ENCODE data around the gene RXRA.
"Not testable (repeated sequence)": the region's sequence is repeated elsewhere in the genome, so short reads cannot be mapped to it uniquely, and the experiment has no call there.

Gene RXRA

DNA sequence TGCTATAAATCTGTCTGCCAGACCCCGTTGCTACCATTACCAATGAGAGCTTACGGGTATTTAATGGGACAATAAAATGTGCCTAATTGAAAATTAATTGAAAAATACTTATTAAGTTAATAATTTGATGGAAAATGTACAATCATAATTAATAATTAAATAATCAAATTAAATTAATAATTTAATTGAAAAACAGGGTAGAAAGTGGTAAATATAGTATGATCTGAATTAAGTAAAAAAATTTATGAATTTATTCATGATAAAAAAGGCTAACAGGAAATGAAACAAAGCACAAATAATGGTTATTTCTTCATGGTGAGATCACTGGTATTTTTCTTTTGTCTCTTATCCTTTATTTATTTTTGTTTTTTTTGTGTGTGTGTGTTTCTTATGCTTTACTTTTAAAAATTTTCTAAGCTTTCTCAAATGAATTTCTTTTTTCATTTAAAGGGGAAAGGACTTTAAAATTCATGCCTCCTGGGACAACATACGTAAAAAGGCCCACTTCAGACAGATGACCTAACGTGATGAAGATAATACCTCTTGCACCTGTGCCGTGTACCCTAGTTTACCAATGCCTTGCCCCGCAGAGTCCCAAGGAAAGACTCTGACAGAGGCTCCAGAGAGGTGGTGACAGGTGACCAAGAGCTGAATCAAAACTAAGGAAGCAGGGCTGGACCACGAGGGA lies 24.0 kb upstream of the RXRA start:
- Histone ChIP-seq H3K27me3 (ENCODE audit: control insufficient read depth in 1 of 2, insufficient read depth in 2 of 2, low read length in 2 of 2) (no peaks in the 10 kb centered on the region), H3K4me1 (ENCODE audit: control insufficient read depth, insufficient read depth, low read length) (peaks cover 6% of the 10 kb centered on the region), H3K9me3 (ENCODE audit: control insufficient read depth in 2 of 2, low read length in 2 of 2) (no peaks in the 10 kb centered on the region), H3K9ac (ENCODE audit: low read length in 2 of 2) (no peak overlapping the region), H3K27ac (ENCODE audit: low read length) (no peak overlapping the region), H3K36me3 (ENCODE audit: control insufficient read depth in 2 of 2, insufficient read depth in 2 of 2, low read length in 2 of 2) (no peaks in the 10 kb centered on the region), H3K4me3 (ENCODE audit: low read length in 2 of 2) (no peak overlapping the region)

DNA sequence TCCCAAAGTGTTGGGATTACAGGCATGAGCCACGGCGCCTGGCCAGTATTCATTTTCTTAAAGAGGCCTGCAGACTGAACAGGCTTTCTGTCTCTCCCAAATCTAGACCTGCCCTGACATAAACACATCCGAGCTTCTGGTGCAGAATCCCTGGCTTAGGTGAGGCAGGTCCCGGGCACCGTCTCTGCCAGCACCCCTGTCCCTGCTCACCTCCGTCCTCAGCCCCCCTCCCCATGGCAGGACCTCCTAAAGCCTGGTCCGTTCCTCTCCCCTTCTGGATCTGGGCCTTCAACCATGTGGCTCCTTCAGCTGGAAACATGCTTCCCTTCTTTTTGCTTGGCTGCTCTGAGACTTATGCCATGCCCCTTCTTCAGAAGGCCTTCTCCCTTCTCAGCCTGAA lies 22.7 kb upstream of the RXRA start:
- Histone ChIP-seq H3K27me3 (ENCODE audit: control insufficient read depth in 1 of 2, insufficient read depth in 2 of 2, low read length in 2 of 2) (no peaks in the 10 kb centered on the region), H3K27ac (ENCODE audit: low read length) (no peak overlapping the region), H3K4me3 (ENCODE audit: low read length in 2 of 2) (no peak overlapping the region), H3K9ac (ENCODE audit: low read length in 2 of 2) (no peak overlapping the region), H3K4me1 (ENCODE audit: control insufficient read depth, insufficient read depth, low read length) (peaks cover 6% of the 10 kb centered on the region), H3K36me3 (ENCODE audit: control insufficient read depth in 2 of 2, insufficient read depth in 2 of 2, low read length in 2 of 2) (no peaks in the 10 kb centered on the region), H3K9me3 (ENCODE audit: control insufficient read depth in 2 of 2, low read length in 2 of 2) (no peaks in the 10 kb centered on the region)

DNA sequence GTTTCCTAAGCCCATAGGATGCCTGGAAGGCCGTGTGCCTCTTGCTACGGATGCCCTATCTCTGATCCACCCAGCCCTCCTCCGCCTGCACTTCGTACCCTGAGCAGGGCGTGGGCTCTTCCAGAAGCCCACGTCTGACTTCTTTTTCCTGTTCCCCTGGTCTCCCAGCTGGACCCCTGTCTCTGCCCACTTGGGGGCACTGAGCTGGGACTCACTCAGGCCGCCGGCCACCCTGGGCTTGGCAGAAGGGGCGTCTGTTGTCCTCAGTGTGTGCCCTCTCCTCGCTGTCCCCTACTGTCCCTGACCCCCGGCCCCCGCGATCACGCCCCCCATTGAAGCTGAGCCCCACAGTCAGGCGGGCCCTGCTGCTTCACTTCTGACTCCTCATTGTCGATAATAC lies 22.0 kb upstream of the RXRA start:
- no peaks in the 10 kb centered on the region for H3K27me3 ChIP-seq (ENCODE audit: control insufficient read depth in 1 of 2, insufficient read depth in 2 of 2, low read length in 2 of 2)
- no peaks in the 10 kb centered on the region for H3K36me3 ChIP-seq (ENCODE audit: control insufficient read depth in 2 of 2, insufficient read depth in 2 of 2, low read length in 2 of 2)
- peaks cover 6% of the 10 kb centered on the region for H3K4me1 ChIP-seq (ENCODE audit: control insufficient read depth, insufficient read depth, low read length)
- no peak overlapping the region for H3K9ac ChIP-seq (ENCODE audit: low read length in 2 of 2)
- H3K4me3 ChIP-seq (ENCODE audit: low read length in 2 of 2), result no peak overlapping the region
- H3K27ac ChIP-seq (ENCODE audit: low read length), result no peak overlapping the region
- no peaks in the 10 kb centered on the region for H3K9me3 ChIP-seq (ENCODE audit: control insufficient read depth in 2 of 2, low read length in 2 of 2)

DNA sequence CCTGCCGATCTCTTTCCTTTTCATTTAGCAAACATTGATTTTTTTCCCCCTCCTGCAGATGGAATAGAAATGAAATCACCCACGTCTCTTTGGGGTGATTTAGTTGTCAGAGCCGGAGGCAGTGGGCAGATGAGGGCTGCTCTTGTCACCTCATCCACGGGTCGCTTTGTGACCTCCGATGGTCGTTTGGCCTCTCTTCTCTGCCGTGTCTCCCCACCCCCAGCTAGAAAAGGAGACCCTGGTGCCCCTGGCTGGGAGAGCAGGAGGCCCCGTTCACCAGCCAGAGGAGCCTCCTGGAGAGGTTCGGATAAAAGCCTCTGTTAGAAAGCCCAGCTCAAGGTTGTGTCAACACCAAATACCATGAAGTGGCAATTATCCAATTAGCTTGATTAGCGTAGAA lies 21.6 kb upstream of the RXRA start:
- H3K9me3 ChIP-seq (ENCODE audit: control insufficient read depth in 2 of 2, low read length in 2 of 2), result no peaks in the 10 kb centered on the region

DNA sequence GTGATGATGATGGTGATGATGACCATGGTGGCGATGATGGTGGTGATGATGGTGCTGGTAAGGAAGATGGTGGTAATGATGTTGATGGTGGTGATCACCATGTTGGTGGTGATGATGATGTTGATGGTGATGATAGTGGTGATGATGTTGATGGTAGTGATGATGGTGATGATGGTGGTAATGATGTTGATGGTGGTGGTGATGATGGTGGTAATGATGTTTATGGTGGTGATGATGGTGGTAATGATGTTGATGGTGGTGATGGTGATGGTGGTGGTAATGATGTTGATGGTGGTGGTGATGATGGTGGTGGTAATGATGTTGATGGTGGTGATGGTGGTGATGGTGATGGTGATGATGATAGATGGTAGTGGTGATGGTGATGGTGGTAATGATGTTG lies 20.7 kb upstream of the RXRA start:
- no peak overlapping the region for H3K4me3 ChIP-seq (ENCODE audit: low read length in 2 of 2)
- no peaks in the 10 kb centered on the region for H3K27me3 ChIP-seq (ENCODE audit: control insufficient read depth in 1 of 2, insufficient read depth in 2 of 2, low read length in 2 of 2)
- no peaks in the 10 kb centered on the region for H3K36me3 ChIP-seq (ENCODE audit: control insufficient read depth in 2 of 2, insufficient read depth in 2 of 2, low read length in 2 of 2)
- no peak overlapping the region for H3K9ac ChIP-seq (ENCODE audit: low read length in 2 of 2)
- H3K27ac ChIP-seq (ENCODE audit: low read length), result no peak overlapping the region
- H3K9me3 ChIP-seq (ENCODE audit: control insufficient read depth in 2 of 2, low read length in 2 of 2), result no peaks in the 10 kb centered on the region
- peaks cover under 1% of the 10 kb centered on the region for H3K4me1 ChIP-seq (ENCODE audit: control insufficient read depth, insufficient read depth, low read length)

More for the DNA sequence above, 21.6 kb upstream of the RXRA start:
- Histone ChIP-seq H3K27me3 (ENCODE audit: control insufficient read depth in 1 of 2, insufficient read depth in 2 of 2, low read length in 2 of 2) (no peaks in the 10 kb centered on the region), H3K4me3 (ENCODE audit: low read length in 2 of 2) (no peak overlapping the region), H3K27ac (ENCODE audit: low read length) (no peak overlapping the region), H3K4me1 (ENCODE audit: control insufficient read depth, insufficient read depth, low read length) (peaks cover 6% of the 10 kb centered on the region), H3K9ac (ENCODE audit: low read length in 2 of 2) (no peak overlapping the region), H3K36me3 (ENCODE audit: control insufficient read depth in 2 of 2, insufficient read depth in 2 of 2, low read length in 2 of 2) (no peaks in the 10 kb centered on the region)

DNA sequence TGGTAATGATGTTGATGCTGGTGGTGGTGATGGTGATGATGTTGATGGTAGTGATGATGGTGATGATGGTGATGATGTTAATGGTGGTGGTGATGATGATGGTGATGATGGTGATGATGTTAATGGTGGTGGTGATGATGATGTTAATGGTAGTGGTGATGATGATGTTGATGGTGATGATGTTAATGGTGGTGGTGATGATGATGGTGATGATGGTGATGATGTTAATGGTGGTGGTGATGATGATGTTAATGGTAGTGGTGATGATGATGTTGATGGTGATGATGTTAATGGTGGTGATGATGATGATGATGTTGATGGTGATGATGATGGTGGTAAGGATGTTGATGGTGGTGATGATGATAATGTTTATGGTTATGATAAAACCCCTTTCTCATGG lies 20.2 kb upstream of the RXRA start:
- not testable (repeated sequence) for H3K36me3 ChIP-seq (ENCODE audit: control insufficient read depth in 2 of 2, insufficient read depth in 2 of 2, low read length in 2 of 2); H3K9ac ChIP-seq (ENCODE audit: low read length in 2 of 2); H3K27ac ChIP-seq (ENCODE audit: low read length); H3K4me3 ChIP-seq (ENCODE audit: low read length in 2 of 2); H3K27me3 ChIP-seq (ENCODE audit: control insufficient read depth in 1 of 2, insufficient read depth in 2 of 2, low read length in 2 of 2); H3K9me3 ChIP-seq (ENCODE audit: control insufficient read depth in 2 of 2, low read length in 2 of 2); H3K4me1 ChIP-seq (ENCODE audit: control insufficient read depth, insufficient read depth, low read length)

DNA sequence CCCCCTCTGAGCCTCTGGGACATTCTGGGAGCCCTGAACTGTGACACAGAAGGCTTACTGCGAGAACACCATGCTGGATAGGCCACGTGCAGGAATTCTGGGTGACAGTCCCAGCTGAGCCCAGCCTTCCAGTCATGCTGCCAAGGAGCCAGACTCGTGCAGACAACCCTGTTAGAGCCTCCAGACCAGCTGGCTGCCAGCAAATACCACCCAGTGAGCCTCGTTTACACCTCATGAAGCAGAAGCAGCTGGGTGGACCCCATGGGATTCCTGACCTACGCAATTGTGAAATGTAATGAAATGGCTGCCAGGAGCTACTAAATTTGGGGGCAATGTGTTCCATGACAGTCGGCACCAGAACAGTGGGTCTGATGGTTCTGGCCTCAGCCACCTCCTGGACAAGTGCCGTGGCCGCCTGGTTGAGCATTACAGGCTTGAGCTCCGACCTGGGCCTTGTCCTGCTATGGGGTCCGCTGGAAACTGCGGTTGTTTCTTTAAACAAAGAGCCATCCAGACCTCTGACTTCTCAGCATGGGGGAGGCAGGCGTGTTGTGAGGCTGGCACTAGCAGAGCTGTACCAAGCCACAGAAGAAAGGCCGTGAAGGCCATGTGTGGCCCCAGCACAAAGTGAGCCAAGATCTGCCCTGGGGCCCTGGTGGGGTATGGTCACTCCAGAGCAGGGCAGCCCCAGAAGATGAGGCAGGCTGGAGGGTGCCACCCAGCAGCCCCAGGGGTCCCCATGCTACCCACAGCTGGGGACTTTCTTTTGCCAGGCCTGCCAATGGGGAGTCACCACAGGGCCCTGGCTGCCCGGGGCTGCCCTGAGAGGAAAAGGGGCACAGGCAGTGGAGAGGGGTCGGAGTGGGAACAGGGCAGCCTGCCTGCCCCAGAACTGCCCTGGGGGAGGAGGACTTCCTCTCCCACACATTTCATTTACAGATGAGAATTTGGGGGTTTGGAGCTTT lies 19.3 kb upstream of the RXRA start:
- Histone ChIP-seq H3K9ac (ENCODE audit: low read length in 2 of 2) (no peak overlapping the region), H3K27ac (ENCODE audit: low read length) (no peak overlapping the region), H3K36me3 (ENCODE audit: control insufficient read depth in 2 of 2, insufficient read depth in 2 of 2, low read length in 2 of 2) (no peaks in the 10 kb centered on the region), H3K4me3 (ENCODE audit: low read length in 2 of 2) (no peak overlapping the region), H3K27me3 (ENCODE audit: control insufficient read depth in 1 of 2, insufficient read depth in 2 of 2, low read length in 2 of 2) (no peaks in the 10 kb centered on the region), H3K4me1 (ENCODE audit: control insufficient read depth, insufficient read depth, low read length) (no peaks in the 10 kb centered on the region), H3K9me3 (ENCODE audit: control insufficient read depth in 2 of 2, low read length in 2 of 2) (no peaks in the 10 kb centered on the region)

DNA sequence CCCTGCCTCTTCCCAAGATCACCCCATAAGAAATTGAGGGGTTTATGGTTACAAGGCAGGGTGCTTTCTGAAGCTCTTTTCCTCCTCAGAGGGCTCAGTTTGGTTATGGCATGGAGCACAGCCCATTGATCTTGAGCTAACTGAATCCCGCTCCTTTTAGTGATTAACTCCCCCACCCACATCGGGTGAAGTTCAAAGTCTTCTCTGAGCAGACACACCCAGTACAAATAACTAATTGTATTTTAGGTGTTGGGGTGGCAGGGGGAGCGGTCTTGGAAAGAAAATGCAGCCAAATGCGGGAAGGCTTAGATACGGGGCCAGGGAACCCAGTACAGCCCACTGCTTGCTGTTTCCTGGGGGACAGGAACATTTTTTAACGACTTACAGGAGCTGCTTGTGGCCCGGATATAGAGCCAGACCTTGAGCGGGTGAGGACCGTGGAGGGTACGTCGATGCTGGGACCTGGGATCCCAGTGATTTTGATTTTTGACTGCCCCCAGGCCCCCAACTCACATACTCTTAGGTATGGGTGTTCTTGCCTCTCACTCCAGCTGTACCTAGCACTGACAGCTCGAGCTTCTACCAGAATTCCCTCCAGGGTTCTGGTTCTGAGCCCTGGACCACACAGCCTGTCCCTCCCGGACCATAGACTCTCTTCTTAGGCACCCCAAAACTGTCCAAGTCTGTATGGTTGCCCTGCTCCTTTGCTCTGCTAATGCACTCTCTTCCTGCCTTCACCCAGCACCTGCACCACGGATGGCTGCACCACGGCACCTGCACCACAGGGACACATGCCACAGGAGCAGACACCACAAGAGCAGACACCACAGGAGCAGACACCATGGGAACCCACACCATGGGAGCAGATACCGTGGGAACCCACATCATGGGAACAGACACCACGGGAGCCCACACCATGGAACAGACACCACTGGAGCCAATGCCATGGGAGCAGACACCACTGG lies 18.3 kb upstream of the RXRA start:
- Histone ChIP-seq H3K27me3 (ENCODE audit: control insufficient read depth in 1 of 2, insufficient read depth in 2 of 2, low read length in 2 of 2) (no peaks in the 10 kb centered on the region), H3K36me3 (ENCODE audit: control insufficient read depth in 2 of 2, insufficient read depth in 2 of 2, low read length in 2 of 2) (no peaks in the 10 kb centered on the region), H3K27ac (ENCODE audit: low read length) (no peak overlapping the region), H3K4me3 (ENCODE audit: low read length in 2 of 2) (no peak overlapping the region), H3K9me3 (ENCODE audit: control insufficient read depth in 2 of 2, low read length in 2 of 2) (no peaks in the 10 kb centered on the region), H3K9ac (ENCODE audit: low read length in 2 of 2) (no peak overlapping the region), H3K4me1 (ENCODE audit: control insufficient read depth, insufficient read depth, low read length) (no peaks in the 10 kb centered on the region)

DNA sequence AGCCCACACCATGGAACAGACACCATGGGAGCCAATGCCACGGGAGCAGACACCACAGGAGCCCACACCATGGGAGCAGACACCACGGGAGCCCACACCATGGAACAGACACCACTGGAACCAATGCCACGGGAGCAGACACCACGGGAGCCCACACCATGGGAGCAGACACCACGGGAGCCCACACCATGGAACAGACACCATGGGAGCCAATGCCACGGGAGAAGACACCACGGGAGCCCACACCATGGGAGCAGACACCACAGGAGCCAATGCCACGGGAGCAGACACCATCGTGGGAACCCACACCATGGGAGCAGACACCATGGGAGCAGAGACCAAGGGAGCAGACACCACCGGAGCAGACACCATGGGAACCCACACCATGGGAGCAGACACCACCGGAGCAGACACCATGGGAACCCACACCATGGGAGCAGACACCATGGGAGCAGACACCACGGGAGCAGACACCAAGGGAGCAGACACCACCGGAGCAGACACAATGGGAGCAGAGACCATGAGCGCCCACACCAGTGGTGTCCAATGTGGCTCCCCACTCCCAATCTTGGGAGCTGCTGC lies 17.5 kb upstream of the RXRA start:
- H3K9ac ChIP-seq (ENCODE audit: low read length in 2 of 2); H3K4me3 ChIP-seq (ENCODE audit: low read length in 2 of 2); H3K9me3 ChIP-seq (ENCODE audit: control insufficient read depth in 2 of 2, low read length in 2 of 2); H3K27me3 ChIP-seq (ENCODE audit: control insufficient read depth in 1 of 2, insufficient read depth in 2 of 2, low read length in 2 of 2); H3K27ac ChIP-seq (ENCODE audit: low read length); H3K4me1 ChIP-seq (ENCODE audit: control insufficient read depth, insufficient read depth, low read length); H3K36me3 ChIP-seq (ENCODE audit: control insufficient read depth in 2 of 2, insufficient read depth in 2 of 2, low read length in 2 of 2): not testable (repeated sequence)

DNA sequence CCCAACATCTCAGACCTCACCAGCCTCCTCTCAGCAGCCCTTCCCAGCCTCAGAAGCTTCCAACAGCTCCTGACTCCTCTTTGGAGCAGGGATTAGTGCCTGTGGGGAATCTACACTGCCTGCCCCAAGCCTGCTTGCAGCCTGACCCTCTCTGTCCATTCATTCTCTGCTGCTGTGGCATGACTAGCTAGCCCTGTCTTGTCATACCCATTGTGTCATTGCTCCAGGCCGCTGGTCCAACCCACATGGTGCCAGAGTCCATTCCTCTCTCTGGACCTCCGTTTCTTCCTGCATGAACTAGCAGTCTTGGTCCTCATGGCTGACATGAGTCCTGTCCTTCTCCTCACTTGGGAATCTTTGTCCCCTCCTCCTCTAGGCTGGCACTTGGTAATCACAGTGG lies 12.8 kb upstream of the RXRA start:
- Histone ChIP-seq H3K36me3 (ENCODE audit: control insufficient read depth in 2 of 2, insufficient read depth in 2 of 2, low read length in 2 of 2) (no peaks in the 10 kb centered on the region), H3K4me1 (ENCODE audit: control insufficient read depth, insufficient read depth, low read length) (peaks cover 30% of the 10 kb centered on the region), H3K27ac (ENCODE audit: low read length) (no peak overlapping the region), H3K9me3 (ENCODE audit: control insufficient read depth in 2 of 2, low read length in 2 of 2) (peaks cover 0 to 6% of the 10 kb centered on the region in 2 donors), H3K9ac (ENCODE audit: low read length in 2 of 2) (no peak overlapping the region), H3K4me3 (ENCODE audit: low read length in 2 of 2) (no peak overlapping the region), H3K27me3 (ENCODE audit: control insufficient read depth in 1 of 2, insufficient read depth in 2 of 2, low read length in 2 of 2) (no peaks in the 10 kb centered on the region)
